ENCODE data around the gene COL4A1. TPM values are rescaled to one million over a fixed set of nuclear protein-coding genes. Genes with fewer than 3 reads are reported as not detected.
A peak's percentile ranks its signal among the peaks of the same experiment; 100 is the strongest.

Gene COL4A1
- total RNA-seq, 1 donor from 2014 or later = 105 TPM

- H2AFZ ChIP-seq (replicated peaks) = peak overlapping the region; percentile 81
- peak; percentile 56 for DNase-seq (ENCODE audit: low spot score)
- H3K27ac ChIP-seq = no peak overlapping the region
- peaks cover 57% of the 10 kb centered on the region for H3F3A ChIP-seq (ENCODE audit: low read depth)
- H3K4me3 ChIP-seq = peak overlapping the region; percentile 61
- peaks cover 10% of the 10 kb centered on the region for H3K36me3 ChIP-seq
- no peaks in the 10 kb centered on the region for H3K9me3 ChIP-seq (ENCODE audit: low read depth)
- peak overlapping the region; percentile 88 for H3K4me3 Mint-ChIP-seq
- peak; percentile 0 for TF ChIP-seq CTCF (IDR thresholded peaks at IDR 0.05)
- TF ChIP-seq EZH2 (IDR thresholded peaks at IDR 0.05) = no peak
- H3K79me2 ChIP-seq (ENCODE audit: low read depth) = no peaks in the 10 kb centered on the region
- no peaks in the 10 kb centered on the region for H3K36me3 Mint-ChIP-seq
- H3K4me1 Mint-ChIP-seq = peaks cover 42% of the 10 kb centered on the region
- H4K20me1 ChIP-seq (ENCODE audit: low read depth) = no peaks in the 10 kb centered on the region
- peaks cover 47% of the 10 kb centered on the region for H3K4me1 ChIP-seq
- H3K27me3 ChIP-seq = no peaks in the 10 kb centered on the region
- H3K9ac ChIP-seq = no peak overlapping the region
- H3K4me2 ChIP-seq = peak overlapping the region; percentile 97
- no peak overlapping the region for H3K27ac Mint-ChIP-seq
- peaks cover 7% of the 10 kb centered on the region for H3K9me3 Mint-ChIP-seq
- H3K27me3 Mint-ChIP-seq (ENCODE audit: insufficient read depth, low read depth) = peaks cover 15% of the 10 kb centered on the region
Observed at GRCh38 chr13:110138010-110138699, 168.8 kb downstream of the COL4A1 start.

DNA sequence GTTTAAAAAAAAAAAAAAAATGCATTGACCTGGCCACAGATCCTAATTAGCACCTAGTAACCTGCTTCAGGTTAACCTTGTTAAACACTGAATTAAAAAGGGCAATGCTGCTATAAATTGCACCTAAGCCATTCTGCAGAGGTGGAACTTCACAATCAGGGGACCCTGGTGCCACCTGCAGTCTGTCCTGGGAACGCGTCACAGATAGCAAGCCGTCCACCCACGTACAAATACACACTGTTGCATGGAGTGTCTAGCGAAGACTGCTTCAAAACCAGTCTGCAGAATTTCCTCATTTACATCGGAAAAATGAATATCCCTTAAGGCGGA lies 169.3 kb downstream of the COL4A1 start:
- H3K36me3 Mint-ChIP-seq = no peaks in the 10 kb centered on the region
- H3K9me3 ChIP-seq (ENCODE audit: low read depth) = no peaks in the 10 kb centered on the region
- no peaks in the 10 kb centered on the region for H3K79me2 ChIP-seq (ENCODE audit: low read depth)
- TF ChIP-seq CTCF (IDR thresholded peaks at IDR 0.05) (peak; percentile 51), EZH2phosphoT487 (IDR thresholded peaks at IDR 0.05) (no peak), EZH2 (IDR thresholded peaks at IDR 0.05) (no peak)
- no peaks in the 10 kb centered on the region for H4K20me1 ChIP-seq (ENCODE audit: low read depth)
- peaks cover 62% of the 10 kb centered on the region for H3F3A ChIP-seq (ENCODE audit: low read depth)
- peak overlapping the region; percentile 81 for H2AFZ ChIP-seq (replicated peaks)
- no peak overlapping the region for H3K9ac ChIP-seq
- no peaks in the 10 kb centered on the region for H3K27me3 ChIP-seq
- H3K4me2 ChIP-seq = peak overlapping the region; percentile 97
- peak overlapping the region; percentile 88 for H3K4me3 Mint-ChIP-seq
- peaks cover 8% of the 10 kb centered on the region for H3K36me3 ChIP-seq
- peaks cover 18% of the 10 kb centered on the region for H3K27me3 Mint-ChIP-seq (ENCODE audit: insufficient read depth, low read depth)
- H3K27ac Mint-ChIP-seq = no peak overlapping the region
- peaks cover 52% of the 10 kb centered on the region for H3K4me1 ChIP-seq
- no peak overlapping the region for H3K27ac ChIP-seq
- H3K9me3 Mint-ChIP-seq = peaks cover 6% of the 10 kb centered on the region
- peak; percentile 43 for DNase-seq (ENCODE audit: low spot score)
- peaks cover 48% of the 10 kb centered on the region for H3K4me1 Mint-ChIP-seq
- peak overlapping the region; percentile 61 for H3K4me3 ChIP-seq

- Mint-ChIP-seq H3K4me1 (peaks cover 55% of the 10 kb centered on the region), H3K27me3 (ENCODE audit: insufficient read depth, low read depth) (peaks cover 18% of the 10 kb centered on the region), H3K9me3 (peaks cover under 1% of the 10 kb centered on the region), H3K4me3 (peak overlapping the region; percentile 88), H3K36me3 (no peaks in the 10 kb centered on the region), H3K27ac (no peak overlapping the region)
- Histone ChIP-seq H2AFZ (replicated peaks) (peak overlapping the region; percentile 81), H3K9ac (no peak overlapping the region), H3K4me3 (peak overlapping the region; percentile 61), H3K4me2 (peak overlapping the region; percentile 97), H3K27ac (peak overlapping the region; percentile 39), H3K27me3 (no peaks in the 10 kb centered on the region), H3K79me2 (ENCODE audit: low read depth) (no peaks in the 10 kb centered on the region), H3K9me3 (ENCODE audit: low read depth) (no peaks in the 10 kb centered on the region), H4K20me1 (ENCODE audit: low read depth) (no peaks in the 10 kb centered on the region), H3K4me1 (peaks cover 59% of the 10 kb centered on the region), H3F3A (ENCODE audit: low read depth) (peaks cover 66% of the 10 kb centered on the region), H3K36me3 (peaks cover under 1% of the 10 kb centered on the region)
- DNase-seq (ENCODE audit: low spot score) = peak; percentile 68
- no peak for TF ChIP-seq EZH2phosphoT487 (IDR thresholded peaks at IDR 0.05)
- no peak for TF ChIP-seq EZH2 (IDR thresholded peaks at IDR 0.05)
- TF ChIP-seq CTCF (IDR thresholded peaks at IDR 0.05) = peak; percentile 3
Observed at GRCh38 chr13:110136660-110137585, 170.0 kb downstream of the COL4A1 start.

All from neural progenitor cell (in vitro differentiated cells).